ENCODE results near the gene TTC34.

TTC34 gene

GRCh38 chr1:2801535-2802291 is at the start of gene TTC34:
TTC34 (minus strand) TSS chr1:2801693; CDS start chr1:2800827, 866 bp downstream.
- no peak for DNase-seq

- DNase-seq, result no peak
Measured at GRCh38 chr1:2850502-2850901, 49.0 kb upstream of the TTC34 start.

- no peak for DNase-seq
Measured at GRCh38 chr1:2848006-2848670, 46.6 kb upstream of the TTC34 start.

GRCh38 chr1:2847086-2847985 is 45.8 kb upstream of the TTC34 start:
- no peak for DNase-seq

GRCh38 chr1:2845869-2846268 is 44.4 kb upstream of the TTC34 start:
- no peak for DNase-seq

- DNase-seq, result no peak
Measured at GRCh38 chr1:2840036-2840809, 38.7 kb upstream of the TTC34 start.

- DNase-seq, result no peak
Measured at GRCh38 chr1:2837823-2838222, 36.3 kb upstream of the TTC34 start.

GRCh38 chr1:2837316-2837715 is 35.8 kb upstream of the TTC34 start:
- DNase-seq, result no peak

GRCh38 chr1:2836333-2836970 is 35.0 kb upstream of the TTC34 start:
- no peak for DNase-seq

GRCh38 chr1:2835650-2836159 is 34.2 kb upstream of the TTC34 start:
- DNase-seq, result no peak

- DNase-seq, result no peak
Measured at GRCh38 chr1:2834741-2835564, 33.5 kb upstream of the TTC34 start.

GRCh38 chr1:2834146-2834475 is 32.6 kb upstream of the TTC34 start:
- no peak for DNase-seq

- no peak for DNase-seq
Measured at GRCh38 chr1:2833454-2834145, 32.1 kb upstream of the TTC34 start.

GRCh38 chr1:2832506-2833453 is 31.3 kb upstream of the TTC34 start:
- no peak for DNase-seq

GRCh38 chr1:2831596-2832212 is 30.2 kb upstream of the TTC34 start:
- DNase-seq, result no peak

GRCh38 chr1:2830761-2831425 is 29.4 kb upstream of the TTC34 start:
- DNase-seq, result no peak

GRCh38 chr1:2829846-2830615 is 28.5 kb upstream of the TTC34 start:
- no peak for DNase-seq
